Nephron (organoid): Measurements from ENCODE around the gene INSYN2B.

Experiments used
- H3K27ac Mint-ChIP-seq, 3 experiments: 2 replicates each; pipeline ENCODE4 v1.8.0; 2020; ENCODE audit warnings: mixed read lengths in 3 of 3, mild to moderate bottlenecking in 2 of 3, moderate library complexity in 1 of 3
- H3K27me3 Mint-ChIP-seq: 2 replicates; pipeline ENCODE4 v1.8.0; 2021; ENCODE audit warnings: low read depth, mild to moderate bottlenecking, moderate library complexity, mixed read lengths
- H3K36me3 Mint-ChIP-seq: 2 replicates; pipeline ENCODE4 v1.8.0; 2020; ENCODE audit warnings: low read depth, mixed read lengths
- H3K4me1 Mint-ChIP-seq: 2 replicates; pipeline ENCODE4 v1.8.0; 2020; ENCODE audit warnings: mixed read lengths
- H3K4me3 Mint-ChIP-seq, 3 experiments: 2 replicates each; pipeline ENCODE4 v1.8.0; 2020; ENCODE audit warnings: mild to moderate bottlenecking in 3 of 3, mixed read lengths in 3 of 3, moderate library complexity in 2 of 3
- H3K9me3 Mint-ChIP-seq: 2 replicates; pipeline ENCODE4 v1.8.0; 2020; ENCODE audit warnings: mixed read lengths
- TF ChIP-seq, protein P1 (sequence below), 3 experiments: fragments of 200-600 bp; sonication (generic); IDR thresholded peaks; one replicate each; pipeline ENCODE4 v1.5.0; 2021; ENCODE audit warnings: antibody characterized with exemption in 3 of 3; ENCODE audit not compliant: unreplicated experiment in 3 of 3

The INSYN2B gene

GRCh38 chr5:169880785-169881184 is 99.5 kb downstream of the INSYN2B start:
- H3K36me3 Mint-ChIP-seq = peaks cover 4% of the 10 kb centered on the region
- TF ChIP-seq, protein P1, sequence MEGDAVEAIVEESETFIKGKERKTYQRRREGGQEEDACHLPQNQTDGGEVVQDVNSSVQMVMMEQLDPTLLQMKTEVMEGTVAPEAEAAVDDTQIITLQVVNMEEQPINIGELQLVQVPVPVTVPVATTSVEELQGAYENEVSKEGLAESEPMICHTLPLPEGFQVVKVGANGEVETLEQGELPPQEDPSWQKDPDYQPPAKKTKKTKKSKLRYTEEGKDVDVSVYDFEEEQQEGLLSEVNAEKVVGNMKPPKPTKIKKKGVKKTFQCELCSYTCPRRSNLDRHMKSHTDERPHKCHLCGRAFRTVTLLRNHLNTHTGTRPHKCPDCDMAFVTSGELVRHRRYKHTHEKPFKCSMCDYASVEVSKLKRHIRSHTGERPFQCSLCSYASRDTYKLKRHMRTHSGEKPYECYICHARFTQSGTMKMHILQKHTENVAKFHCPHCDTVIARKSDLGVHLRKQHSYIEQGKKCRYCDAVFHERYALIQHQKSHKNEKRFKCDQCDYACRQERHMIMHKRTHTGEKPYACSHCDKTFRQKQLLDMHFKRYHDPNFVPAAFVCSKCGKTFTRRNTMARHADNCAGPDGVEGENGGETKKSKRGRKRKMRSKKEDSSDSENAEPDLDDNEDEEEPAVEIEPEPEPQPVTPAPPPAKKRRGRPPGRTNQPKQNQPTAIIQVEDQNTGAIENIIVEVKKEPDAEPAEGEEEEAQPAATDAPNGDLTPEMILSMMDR (IDR thresholded peaks at IDR 0.05; ENCODE audit: unreplicated experiment in 3 of 3) = no peak
- no peak overlapping the region for H3K27ac Mint-ChIP-seq
- no peak overlapping the region for H3K4me3 Mint-ChIP-seq
- H3K27me3 Mint-ChIP-seq = peaks cover 48% of the 10 kb centered on the region
- peaks cover 3% of the 10 kb centered on the region for H3K9me3 Mint-ChIP-seq
- H3K4me1 Mint-ChIP-seq = peaks cover 5% of the 10 kb centered on the region

DNA sequence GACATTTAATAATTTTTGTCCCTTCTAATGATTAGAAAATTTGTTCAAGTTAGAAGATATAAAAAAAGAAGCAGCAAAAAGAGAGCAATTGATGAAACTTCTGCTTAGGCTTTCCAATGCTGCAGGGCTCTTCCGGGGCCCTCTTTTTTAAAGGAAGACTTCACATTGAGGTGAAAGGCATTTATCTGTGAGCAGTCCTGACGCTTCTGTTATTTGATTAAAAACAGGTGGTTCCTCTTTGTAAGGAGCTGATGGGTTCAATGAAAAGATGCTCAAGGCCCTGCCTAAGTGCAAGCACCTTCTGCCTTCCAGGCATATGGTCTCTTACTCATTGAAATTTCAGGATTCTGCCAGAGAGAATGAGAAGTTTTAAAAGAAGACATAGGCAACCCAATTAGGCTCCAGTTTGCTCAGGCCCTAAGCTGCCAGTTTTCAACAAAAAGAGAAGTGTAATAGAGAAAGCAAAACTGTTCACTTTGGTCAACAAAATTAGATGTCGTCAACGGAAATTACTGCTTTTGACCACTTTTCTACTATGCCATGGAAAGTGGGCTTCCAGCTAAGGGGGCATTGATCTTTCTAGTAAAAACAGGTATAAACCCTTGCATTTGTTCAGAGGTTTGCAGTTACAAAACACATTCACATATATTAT is 100.2 kb downstream of the INSYN2B start:
- H3K9me3 Mint-ChIP-seq = peaks cover 3% of the 10 kb centered on the region
- TF ChIP-seq, protein P1 (IDR thresholded peaks at IDR 0.05; ENCODE audit: unreplicated experiment in 3 of 3) = no peak
- peaks cover 10% of the 10 kb centered on the region for H3K4me1 Mint-ChIP-seq
- no peak overlapping the region for H3K4me3 Mint-ChIP-seq
- H3K27me3 Mint-ChIP-seq = peaks cover 44% of the 10 kb centered on the region
- H3K27ac Mint-ChIP-seq = no peak overlapping the region
- peaks cover 4% of the 10 kb centered on the region for H3K36me3 Mint-ChIP-seq

DNA sequence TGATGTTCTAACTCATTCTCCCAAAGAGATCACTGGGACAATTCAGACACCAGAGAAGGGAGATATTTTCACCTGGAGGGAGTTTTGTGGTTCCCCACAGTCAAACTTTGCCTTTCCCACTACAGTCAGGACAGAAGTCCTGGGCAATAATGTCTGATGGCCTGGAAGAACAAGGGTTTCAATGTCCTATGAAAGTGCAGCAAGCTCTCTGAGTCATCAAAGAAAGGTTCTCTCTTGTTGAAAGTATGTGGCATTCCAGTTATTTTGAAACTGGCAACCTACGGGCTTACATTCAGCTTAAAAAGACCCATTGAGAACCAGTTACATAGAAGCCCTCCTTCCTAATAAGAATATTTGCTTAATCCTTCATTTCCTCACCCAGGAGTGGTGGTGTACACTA is 103.9 kb downstream of the INSYN2B start:
- Mint-ChIP-seq H3K4me3 (no peak overlapping the region), H3K4me1 (peaks cover 33% of the 10 kb centered on the region), H3K9me3 (peaks cover 3% of the 10 kb centered on the region), H3K36me3 (no peaks in the 10 kb centered on the region), H3K27me3 (peaks cover 27% of the 10 kb centered on the region), H3K27ac (peak overlapping the region in 2 of 3 experiments; percentile 81 to 90)
- TF ChIP-seq, protein P1 (IDR thresholded peaks at IDR 0.05; ENCODE audit: unreplicated experiment in 3 of 3) = no peak

- TF ChIP-seq, protein P1 (IDR thresholded peaks at IDR 0.05; ENCODE audit: unreplicated experiment in 3 of 3) = no peak
- peak overlapping the region in 1 of 3 experiments; percentile 1 for H3K4me3 Mint-ChIP-seq
- H3K27ac Mint-ChIP-seq = peak overlapping the region; percentile 73 to 90 (median 81)
- H3K4me1 Mint-ChIP-seq = peaks cover 33% of the 10 kb centered on the region
- H3K36me3 Mint-ChIP-seq = no peaks in the 10 kb centered on the region
- H3K9me3 Mint-ChIP-seq = peaks cover 3% of the 10 kb centered on the region
- peaks cover 27% of the 10 kb centered on the region for H3K27me3 Mint-ChIP-seq
These were observed 104.6 kb downstream of the INSYN2B start for GRCh38 chr5:169875731-169876130.

- H3K4me3 Mint-ChIP-seq = peak overlapping the region in 1 of 3 experiments; percentile 1
- peaks cover 3% of the 10 kb centered on the region for H3K9me3 Mint-ChIP-seq
- H3K4me1 Mint-ChIP-seq = peaks cover 34% of the 10 kb centered on the region
- H3K27me3 Mint-ChIP-seq = peaks cover 27% of the 10 kb centered on the region
- no peaks in the 10 kb centered on the region for H3K36me3 Mint-ChIP-seq
- TF ChIP-seq, protein P1 (IDR thresholded peaks at IDR 0.05; ENCODE audit: unreplicated experiment in 3 of 3) = no peak
- H3K27ac Mint-ChIP-seq = peak overlapping the region; percentile 73 to 90 (median 81)
These were observed 105.1 kb downstream of the INSYN2B start for GRCh38 chr5:169875091-169875728.
